ENCODE data around the gene PNMA8A.

- TF ChIP-seq POLR2AphosphoS5 (IDR thresholded peaks at IDR 0.05) (no peak), POLR2A (IDR thresholded peaks at IDR 0.05) (no peak)
- TF ChIP-seq, protein P1, sequence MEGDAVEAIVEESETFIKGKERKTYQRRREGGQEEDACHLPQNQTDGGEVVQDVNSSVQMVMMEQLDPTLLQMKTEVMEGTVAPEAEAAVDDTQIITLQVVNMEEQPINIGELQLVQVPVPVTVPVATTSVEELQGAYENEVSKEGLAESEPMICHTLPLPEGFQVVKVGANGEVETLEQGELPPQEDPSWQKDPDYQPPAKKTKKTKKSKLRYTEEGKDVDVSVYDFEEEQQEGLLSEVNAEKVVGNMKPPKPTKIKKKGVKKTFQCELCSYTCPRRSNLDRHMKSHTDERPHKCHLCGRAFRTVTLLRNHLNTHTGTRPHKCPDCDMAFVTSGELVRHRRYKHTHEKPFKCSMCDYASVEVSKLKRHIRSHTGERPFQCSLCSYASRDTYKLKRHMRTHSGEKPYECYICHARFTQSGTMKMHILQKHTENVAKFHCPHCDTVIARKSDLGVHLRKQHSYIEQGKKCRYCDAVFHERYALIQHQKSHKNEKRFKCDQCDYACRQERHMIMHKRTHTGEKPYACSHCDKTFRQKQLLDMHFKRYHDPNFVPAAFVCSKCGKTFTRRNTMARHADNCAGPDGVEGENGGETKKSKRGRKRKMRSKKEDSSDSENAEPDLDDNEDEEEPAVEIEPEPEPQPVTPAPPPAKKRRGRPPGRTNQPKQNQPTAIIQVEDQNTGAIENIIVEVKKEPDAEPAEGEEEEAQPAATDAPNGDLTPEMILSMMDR (IDR thresholded peaks at IDR 0.05) = no peak
Observed at GRCh38 chr19:46495786-46496099, 24.4 kb upstream of the PNMA8A start, which contains the start of gene PNMA8B.

Data from transverse colon (tissue), 4 donors.